GM23248 (cell line): ENCODE results near the gene TEDDM1. TPM values are rescaled to one million over a fixed set of nuclear protein-coding genes. Genes with fewer than 3 reads are reported as not detected.
A peak's percentile ranks its signal among the peaks of the same experiment; 100 is the strongest.

Source experiments
- DNase-seq: peaks from one replicate; pipeline ENCODE4 v3.0.0-alpha.2; 2015
- H2AFZ ChIP-seq: fragments of 200-600 bp; sonication (generic); 2 replicates; pipeline ENCODE4 v1.6.1; 2016; ENCODE audit warnings: antibody characterized with exemption
- H3F3A ChIP-seq: fragments of 200-600 bp; sonication (generic); 2 replicates; pipeline ENCODE4 v1.6.1; 2016; ENCODE audit warnings: mild to moderate bottlenecking, antibody characterized with exemption, mixed run types; ENCODE audit not compliant: insufficient read depth
- H3K27ac ChIP-seq: fragments of 200-600 bp; sonication (generic); 2 replicates; pipeline ENCODE4 v1.5.1; 2016; ENCODE audit warnings: mild to moderate bottlenecking
- H3K27me3 ChIP-seq: fragments of 200-600 bp; sonication (generic); replicated peaks from 2 replicates; pipeline ENCODE4 v1.6.1; 2016; ENCODE audit warnings: mild to moderate bottlenecking; ENCODE audit not compliant: insufficient read depth
- H3K36me3 ChIP-seq: fragments of 200-600 bp; sonication (generic); 2 replicates; pipeline ENCODE4 v1.6.1; 2016; ENCODE audit warnings: low read depth, mild to moderate bottlenecking
- H3K4me1 ChIP-seq: fragments of 200-600 bp; sonication (generic); 2 replicates; pipeline ENCODE4 v1.6.1; 2016; ENCODE audit warnings: mild to moderate bottlenecking; ENCODE audit not compliant: insufficient read depth
- H3K4me2 ChIP-seq: fragments of 200-600 bp; sonication (generic); one replicate; pipeline ENCODE4 v1.6.1; 2016; ENCODE audit warnings: mild to moderate bottlenecking; ENCODE audit not compliant: unreplicated experiment
- H3K4me3 ChIP-seq: fragments of 200-600 bp; sonication (generic); 2 replicates; pipeline ENCODE4 v1.5.1; 2016; ENCODE audit warnings: mild to moderate bottlenecking
- H3K79me2 ChIP-seq: fragments of 200-600 bp; sonication (generic); 2 replicates; pipeline ENCODE4 v1.6.1; 2016; ENCODE audit warnings: mild to moderate bottlenecking; ENCODE audit not compliant: insufficient read depth
- H3K9ac ChIP-seq: fragments of 200-600 bp; sonication (generic); 2 replicates; pipeline ENCODE4 v1.6.1; 2016; ENCODE audit warnings: mild to moderate bottlenecking
- H3K9me2 ChIP-seq: fragments of 200-600 bp; sonication (generic); 2 replicates; pipeline ENCODE4 v1.6.1; 2016; ENCODE audit warnings: mixed run types, mild to moderate bottlenecking, moderate library complexity; ENCODE audit not compliant: insufficient read depth
- H3K9me3 ChIP-seq: fragments of 200-600 bp; sonication (generic); one replicate; pipeline ENCODE4 v1.6.1; 2017; ENCODE audit warnings: low read depth
- H4K20me1 ChIP-seq: fragments of 200-600 bp; sonication (generic); 2 replicates; pipeline ENCODE4 v1.6.0; 2016; ENCODE audit not compliant: insufficient read depth
- EZH2 ChIP-seq: fragments of 200-600 bp; sonication (generic); IDR thresholded peaks from 2 replicates; pipeline ENCODE4 v1.6.1; 2018; ENCODE audit warnings: antibody characterized with exemption, mild to moderate bottlenecking; ENCODE audit not compliant: insufficient read depth, poor library complexity, severe bottlenecking
- EZH2phosphoT487 ChIP-seq: fragments of 200-600 bp; sonication (generic); IDR thresholded peaks from 2 replicates; pipeline ENCODE4 v1.6.1; 2018; ENCODE audit warnings: antibody characterized with exemption, moderate library complexity, mild to moderate bottlenecking, low read depth; ENCODE audit not compliant: insufficient read depth
- WGBS, 2 experiments: methylation state at CpG; one replicate each; pipeline ENCODE4 v1.1.6; 2015 to 2017; ENCODE audit warnings: low lambda C conversion rate in 2 of 2, low coverage in 1 of 2; ENCODE audit errors: missing lambda C conversion rate in 2 of 2; 5-methylcytosine and 5-hydroxymethylcytosine counted together
- in situ Hi-C: fragments of 300-500 bp; cut with MboI; formaldehyde crosslinking; loops from 2 replicates; pipeline ENCODE4 v1.15.0; 2020
- polyA plus RNA-seq: library from polyadenylated mRNA; unstranded; fragments of >200 nt; fragmentation: Nextera tagmentation; extraction: Ambion mirVana; gene quantifications from 2 replicates; pipeline ENCODE4 v1.2.1, GENCODE V29; 2016
- total RNA-seq: library from RNA; depleted of rRNA; stranded (reverse); fragments of >200 nt; shearing (Covaris generic); gene quantifications from 2 replicates; pipeline ENCODE4 v1.2.3, GENCODE V29; 2014

TEDDM1 gene
- total and polyA plus RNA-seq, 2 experiments from 2014 or later = not detected

DNA sequence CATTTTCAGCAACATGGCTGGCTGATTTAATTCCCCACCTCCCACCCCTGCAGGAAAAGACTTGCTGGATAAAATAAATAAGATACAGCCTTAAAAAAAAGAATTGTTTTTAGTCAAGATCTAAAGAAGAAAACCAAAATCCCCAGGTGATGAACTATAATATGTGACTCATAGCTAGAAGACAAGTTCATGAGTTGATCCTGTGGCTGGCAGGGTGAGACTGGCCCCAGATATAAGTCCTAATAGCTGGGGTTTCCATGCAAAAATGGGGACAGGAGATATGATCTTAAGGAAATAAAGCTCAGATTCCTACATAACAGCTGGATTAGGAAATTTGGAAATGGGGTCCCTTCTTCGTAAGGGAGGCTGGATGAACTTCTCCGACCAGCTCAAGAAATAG lies 27.6 kb upstream of the TEDDM1 start:
- Histone ChIP-seq H3K9me3 (no peaks in the 10 kb centered on the region), H3K27me3 (0 out of 2 replicates have a peak, but pooled peaks cover 7% of the 10 kb centered on the region), H3K79me2 (no peaks in the 10 kb centered on the region), H4K20me1 (no peaks in the 10 kb centered on the region), H3K27ac (no peak overlapping the region), H3K4me3 (no peak overlapping the region), H2AFZ (no peak overlapping the region), H3K4me2 (no peak overlapping the region), H3K9ac (no peak overlapping the region), H3K9me2 (no peaks in the 10 kb centered on the region), H3K4me1 (no peaks in the 10 kb centered on the region), H3F3A (no peaks in the 10 kb centered on the region), H3K36me3 (no peaks in the 10 kb centered on the region)
- in situ Hi-C loops = no loop called here
- 63 to 85% methylated on average over 2 of the region's 2 CpGs for WGBS, 2 experiments
- no peak for DNase-seq
- TF ChIP-seq EZH2phosphoT487 (no peak), EZH2 (no peak)

DNA sequence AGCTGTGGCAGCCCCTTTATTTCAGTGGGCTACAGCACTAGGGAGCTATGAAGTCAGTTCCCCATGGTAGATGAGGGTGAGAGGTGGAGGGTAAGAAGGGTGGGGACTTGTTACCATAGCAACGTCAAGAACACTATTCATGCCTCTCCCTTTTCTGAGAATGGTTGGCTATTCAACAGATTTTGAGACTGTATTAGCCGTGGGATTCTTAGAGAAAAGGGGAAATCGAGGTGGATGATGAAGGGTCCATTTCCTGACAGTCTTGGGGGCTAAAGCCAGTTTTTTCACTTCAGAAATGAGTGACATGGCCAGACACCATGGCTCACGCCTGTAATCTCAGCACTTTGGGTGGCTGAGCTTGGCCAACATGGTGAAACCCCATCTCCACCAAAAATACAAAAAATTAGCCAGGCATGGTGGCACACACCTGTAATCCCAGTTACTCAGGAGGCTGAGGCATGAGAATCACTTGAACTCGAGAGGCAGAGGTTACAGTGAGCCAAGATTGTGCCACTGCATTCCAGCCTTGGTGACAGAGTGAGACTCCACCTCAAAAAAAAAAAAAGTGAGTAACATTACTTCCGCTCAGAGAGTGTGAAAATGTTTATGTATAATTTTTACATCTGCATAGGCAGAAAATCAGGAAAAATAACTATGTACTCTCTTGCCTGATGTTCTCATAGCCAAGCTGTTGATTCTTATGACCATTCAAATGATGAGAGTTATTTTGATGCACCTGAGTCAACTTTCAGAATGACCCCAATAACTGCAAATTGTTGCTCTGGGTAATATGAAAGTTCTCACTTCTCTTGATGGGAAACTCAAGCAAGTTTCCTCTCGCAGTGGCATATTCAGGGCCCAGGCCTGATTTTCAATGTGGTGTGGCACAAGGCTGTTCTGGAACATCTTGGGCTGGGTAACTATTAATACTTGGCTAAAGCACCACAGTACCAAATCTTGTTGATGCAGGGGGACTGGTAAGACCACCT lies 26.3 kb upstream of the TEDDM1 start:
- no peaks in the 10 kb centered on the region for H3F3A ChIP-seq
- no peak overlapping the region for H3K27ac ChIP-seq
- in situ Hi-C loops = no loop called here
- H3K9me2 ChIP-seq = no peaks in the 10 kb centered on the region
- no peak overlapping the region for H2AFZ ChIP-seq
- TF ChIP-seq EZH2 (no peak), EZH2phosphoT487 (no peak)
- H4K20me1 ChIP-seq = no peaks in the 10 kb centered on the region
- H3K9ac ChIP-seq = no peak overlapping the region
- no peak overlapping the region for H3K4me2 ChIP-seq
- no peak overlapping the region for H3K4me3 ChIP-seq
- H3K79me2 ChIP-seq = no peaks in the 10 kb centered on the region
- peaks cover 7% of the 10 kb centered on the region; the same call in 1 of the 2 replicates for H3K27me3 ChIP-seq
- no peaks in the 10 kb centered on the region for H3K4me1 ChIP-seq
- no peak for DNase-seq
- H3K36me3 ChIP-seq = no peaks in the 10 kb centered on the region
- 44 to 45% methylated on average over 7 of the region's 7 CpGs for WGBS, 2 experiments
- H3K9me3 ChIP-seq = no peaks in the 10 kb centered on the region

DNA sequence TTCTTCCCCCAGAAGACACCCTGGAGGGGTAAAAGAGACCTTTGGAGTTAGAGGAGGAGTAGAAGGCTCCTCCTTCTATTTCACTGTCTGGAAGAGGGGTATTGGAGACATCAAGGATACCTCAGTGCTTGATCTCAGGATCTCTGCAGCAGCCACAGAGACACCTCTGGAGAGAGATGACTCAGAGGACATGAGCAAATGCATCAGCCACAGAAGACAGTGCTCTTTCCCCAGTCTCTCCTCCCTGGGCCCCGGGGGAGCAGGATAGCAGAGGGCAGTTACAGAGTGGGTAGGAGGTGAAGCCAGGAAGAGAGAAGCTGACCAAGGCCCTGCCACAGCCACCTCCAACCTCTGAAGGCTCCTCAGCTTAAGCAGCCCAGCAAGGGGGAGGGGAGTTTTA lies 15.3 kb upstream of the TEDDM1 start:
- Histone ChIP-seq H3K27ac (no peak overlapping the region), H3K36me3 (no peaks in the 10 kb centered on the region), H2AFZ (no peak overlapping the region), H3K9me2 (no peaks in the 10 kb centered on the region), H3K4me2 (no peak overlapping the region), H3K27me3 (no peaks in the 10 kb centered on the region), H3K4me1 (no peaks in the 10 kb centered on the region), H4K20me1 (no peaks in the 10 kb centered on the region), H3K9ac (no peak overlapping the region), H3K4me3 (no peak overlapping the region), H3F3A (no peaks in the 10 kb centered on the region), H3K79me2 (no peaks in the 10 kb centered on the region), H3K9me3 (no peaks in the 10 kb centered on the region)
- 53 to 56% methylated on average over 1 of the region's 1 CpG for WGBS, 2 experiments
- DNase-seq = peak; percentile 41
- in situ Hi-C loops = loop anchor here (25.0 kb wide), 1 partner anchor 928 kb away; the partner anchor contains the start of gene CACNA1E
- no peak for TF ChIP-seq EZH2
- TF ChIP-seq EZH2phosphoT487 = no peak

DNA sequence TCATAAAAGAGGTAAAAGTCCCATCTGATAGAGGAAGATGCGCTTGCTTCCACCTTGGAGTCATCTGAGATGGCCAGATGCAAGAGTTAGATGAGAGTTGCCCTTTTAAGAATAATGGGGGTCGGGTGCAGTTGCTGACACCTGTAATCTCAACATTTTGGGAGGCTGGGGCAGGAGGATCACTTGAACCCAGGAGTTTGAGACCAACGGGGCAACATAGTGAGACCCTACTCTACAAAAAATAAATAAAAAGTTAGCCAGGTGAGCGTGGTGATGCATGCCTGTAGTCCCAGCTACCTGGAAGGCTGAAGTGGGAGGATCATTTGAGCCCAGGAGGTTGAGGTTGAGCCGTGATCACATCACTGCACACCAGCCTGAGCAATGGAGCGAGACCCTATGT lies 13.5 kb upstream of the TEDDM1 start:
- no peaks in the 10 kb centered on the region for H3K79me2 ChIP-seq
- no peaks in the 10 kb centered on the region for H3K4me1 ChIP-seq
- 70 to 72% methylated on average over 6 of the region's 6 CpGs for WGBS, 2 experiments
- H3K9me3 ChIP-seq = no peaks in the 10 kb centered on the region
- no peak for TF ChIP-seq EZH2
- TF ChIP-seq EZH2phosphoT487 = no peak
- H4K20me1 ChIP-seq = no peaks in the 10 kb centered on the region
- H3K27me3 ChIP-seq = no peaks in the 10 kb centered on the region
- no peak overlapping the region for H3K9ac ChIP-seq
- in situ Hi-C loops = loop anchor here (25.0 kb wide), 1 partner anchor 927 kb away; the partner anchor contains the start of gene CACNA1E
- no peak overlapping the region for H3K4me3 ChIP-seq
- no peak overlapping the region for H2AFZ ChIP-seq
- no peak overlapping the region for H3K4me2 ChIP-seq
- no peaks in the 10 kb centered on the region for H3F3A ChIP-seq
- H3K27ac ChIP-seq = no peak overlapping the region
- H3K36me3 ChIP-seq = no peaks in the 10 kb centered on the region
- H3K9me2 ChIP-seq = no peaks in the 10 kb centered on the region
- DNase-seq = no peak
